ENCODE data around the gene TTF1. TPM values are rescaled to one million over a fixed set of nuclear protein-coding genes. Genes with fewer than 3 reads are reported as not detected.
A peak's percentile ranks its signal among the peaks of the same experiment; 100 is the strongest.

Gene TTF1
- total RNA-seq, 1 donor from 2014 or later: 12.3 TPM

DNA sequence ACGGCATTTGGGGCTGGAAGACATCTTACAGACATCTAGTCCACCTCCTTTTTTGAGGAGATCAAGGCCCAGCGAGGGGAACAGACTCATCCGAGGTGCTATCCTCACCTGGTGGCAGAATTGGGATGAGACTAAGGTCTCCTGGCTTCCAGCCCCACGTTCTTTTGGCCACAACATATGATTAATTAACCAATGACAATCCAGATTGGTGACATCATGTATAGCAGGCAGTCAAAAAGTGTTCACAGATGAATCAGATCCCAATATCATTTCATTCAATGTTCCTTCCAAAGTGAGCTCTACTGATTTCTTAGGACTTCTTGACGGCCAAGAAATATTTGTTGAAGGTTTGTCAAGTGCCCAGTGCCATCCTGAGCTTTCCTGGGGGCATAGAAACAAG is 7.3 kb upstream of the TTF1 start:
- Histone ChIP-seq H3K27ac (no peak overlapping the region), H3K9me3 (no peaks in the 10 kb centered on the region), H3K27me3 (ENCODE audit: low read depth) (peaks cover 89% of the 10 kb centered on the region), H3K4me1 (peaks cover 22% of the 10 kb centered on the region), H3K4me3 (no peak overlapping the region), H3K36me3 (no peaks in the 10 kb centered on the region)
- DNase-seq: no peak
- intact Hi-C loops (cut with DNase I): no loop called here
- TF ChIP-seq, protein P1, sequence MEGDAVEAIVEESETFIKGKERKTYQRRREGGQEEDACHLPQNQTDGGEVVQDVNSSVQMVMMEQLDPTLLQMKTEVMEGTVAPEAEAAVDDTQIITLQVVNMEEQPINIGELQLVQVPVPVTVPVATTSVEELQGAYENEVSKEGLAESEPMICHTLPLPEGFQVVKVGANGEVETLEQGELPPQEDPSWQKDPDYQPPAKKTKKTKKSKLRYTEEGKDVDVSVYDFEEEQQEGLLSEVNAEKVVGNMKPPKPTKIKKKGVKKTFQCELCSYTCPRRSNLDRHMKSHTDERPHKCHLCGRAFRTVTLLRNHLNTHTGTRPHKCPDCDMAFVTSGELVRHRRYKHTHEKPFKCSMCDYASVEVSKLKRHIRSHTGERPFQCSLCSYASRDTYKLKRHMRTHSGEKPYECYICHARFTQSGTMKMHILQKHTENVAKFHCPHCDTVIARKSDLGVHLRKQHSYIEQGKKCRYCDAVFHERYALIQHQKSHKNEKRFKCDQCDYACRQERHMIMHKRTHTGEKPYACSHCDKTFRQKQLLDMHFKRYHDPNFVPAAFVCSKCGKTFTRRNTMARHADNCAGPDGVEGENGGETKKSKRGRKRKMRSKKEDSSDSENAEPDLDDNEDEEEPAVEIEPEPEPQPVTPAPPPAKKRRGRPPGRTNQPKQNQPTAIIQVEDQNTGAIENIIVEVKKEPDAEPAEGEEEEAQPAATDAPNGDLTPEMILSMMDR (IDR thresholded peaks at IDR 0.05): no peak
- no peak for ATAC-seq

DNA sequence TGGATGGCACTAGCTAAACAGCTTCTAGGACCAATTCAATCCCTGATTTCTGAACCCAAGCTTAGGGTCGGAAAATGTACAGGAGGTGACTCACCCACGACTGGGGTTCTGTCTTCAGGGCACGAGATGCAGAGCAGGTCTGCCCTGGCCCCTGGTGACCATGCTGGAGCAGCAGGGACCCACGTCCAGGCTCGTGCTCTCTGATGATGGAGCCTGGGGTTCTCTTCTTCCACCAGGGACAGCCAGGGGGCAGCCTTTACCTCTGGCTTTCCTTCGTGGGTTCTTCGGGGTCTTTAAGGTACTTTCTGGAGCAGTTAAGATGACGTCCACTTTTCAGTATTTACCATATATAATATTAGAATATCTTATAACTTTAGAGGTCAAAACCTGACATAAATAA is 5.4 kb upstream of the TTF1 start:
- ATAC-seq: no peak
- intact Hi-C loops (cut with DNase I): no loop called here
- no peaks in the 10 kb centered on the region for H3K9me3 ChIP-seq

DNA sequence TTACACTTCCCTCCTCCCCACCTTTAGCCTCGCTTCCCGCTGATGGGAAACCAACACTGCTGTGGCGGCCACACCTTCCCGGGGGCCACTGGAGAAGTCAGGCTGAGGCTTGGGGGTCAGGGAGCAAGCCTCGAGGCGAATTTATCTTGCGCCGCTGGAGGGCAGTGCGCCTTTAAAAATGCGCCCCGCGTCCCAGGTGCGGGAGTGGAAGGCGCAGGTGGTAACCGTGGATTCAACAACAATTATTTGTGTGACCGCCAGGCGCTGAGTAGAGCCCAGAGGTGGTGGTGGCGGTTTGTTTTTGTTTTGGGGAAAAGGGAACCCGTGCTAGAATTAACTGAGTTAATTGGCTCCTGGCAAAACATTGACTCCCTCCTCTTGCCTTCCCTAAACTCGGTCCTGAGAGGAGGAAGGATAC is 4.5 kb upstream of the TTF1 start:
- Histone ChIP-seq H3K9me3 (no peaks in the 10 kb centered on the region), H3K27ac (no peak overlapping the region), H3K4me1 (peaks cover 29% of the 10 kb centered on the region), H3K36me3 (no peaks in the 10 kb centered on the region), H3K4me3 (peak overlapping the region; percentile 58), H3K27me3 (ENCODE audit: low read depth) (peaks cover 66% of the 10 kb centered on the region)
- DNase-seq (peak; percentile 60), ATAC-seq (peak; percentile 60 to 72)
- intact Hi-C loops (cut with DNase I): no loop called here
- TF ChIP-seq, protein P1 (IDR thresholded peaks at IDR 0.05): peak; percentile 64

More for the DNA sequence above, 5.4 kb upstream of the TTF1 start:
- Histone ChIP-seq H3K27me3 (ENCODE audit: low read depth) (peaks cover 72% of the 10 kb centered on the region), H3K4me1 (peaks cover 25% of the 10 kb centered on the region), H3K27ac (no peak overlapping the region), H3K36me3 (no peaks in the 10 kb centered on the region), H3K4me3 (no peak overlapping the region)
- DNase-seq: no peak
- TF ChIP-seq, protein P1 (IDR thresholded peaks at IDR 0.05): peak; percentile 52

DNA sequence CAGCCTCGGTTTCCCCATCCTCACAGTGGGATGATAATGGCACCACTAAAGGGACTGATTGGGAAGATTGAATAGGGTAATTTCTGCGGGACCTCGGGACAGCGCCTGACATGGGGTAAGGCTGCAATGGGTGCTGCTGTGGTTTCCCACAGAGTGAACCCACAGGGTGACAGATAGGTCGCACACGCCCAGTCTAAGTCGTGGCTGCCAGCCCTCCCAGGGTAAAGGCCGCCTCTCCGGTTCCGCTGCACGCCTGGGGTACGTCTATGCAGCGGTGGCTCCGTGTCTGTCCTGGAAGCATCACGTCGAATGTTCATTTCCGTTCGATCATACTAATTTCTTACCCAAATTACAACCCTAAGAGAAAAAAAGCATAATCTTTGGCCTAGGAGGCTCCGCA is 4.0 kb upstream of the TTF1 start:
- no peaks in the 10 kb centered on the region for H3K9me3 ChIP-seq
- intact Hi-C loops (cut with DNase I): no loop called here
- DNase-seq (no peak), ATAC-seq (peak; percentile 11 to 25)
- H3K27me3 ChIP-seq (ENCODE audit: low read depth): peaks cover 62% of the 10 kb centered on the region
- H3K27ac ChIP-seq: no peak overlapping the region
- H3K4me3 ChIP-seq: peak overlapping the region; percentile 58
- H3K36me3 ChIP-seq: no peaks in the 10 kb centered on the region
- peaks cover 33% of the 10 kb centered on the region for H3K4me1 ChIP-seq
- TF ChIP-seq, protein P1 (IDR thresholded peaks at IDR 0.05): no peak

DNA sequence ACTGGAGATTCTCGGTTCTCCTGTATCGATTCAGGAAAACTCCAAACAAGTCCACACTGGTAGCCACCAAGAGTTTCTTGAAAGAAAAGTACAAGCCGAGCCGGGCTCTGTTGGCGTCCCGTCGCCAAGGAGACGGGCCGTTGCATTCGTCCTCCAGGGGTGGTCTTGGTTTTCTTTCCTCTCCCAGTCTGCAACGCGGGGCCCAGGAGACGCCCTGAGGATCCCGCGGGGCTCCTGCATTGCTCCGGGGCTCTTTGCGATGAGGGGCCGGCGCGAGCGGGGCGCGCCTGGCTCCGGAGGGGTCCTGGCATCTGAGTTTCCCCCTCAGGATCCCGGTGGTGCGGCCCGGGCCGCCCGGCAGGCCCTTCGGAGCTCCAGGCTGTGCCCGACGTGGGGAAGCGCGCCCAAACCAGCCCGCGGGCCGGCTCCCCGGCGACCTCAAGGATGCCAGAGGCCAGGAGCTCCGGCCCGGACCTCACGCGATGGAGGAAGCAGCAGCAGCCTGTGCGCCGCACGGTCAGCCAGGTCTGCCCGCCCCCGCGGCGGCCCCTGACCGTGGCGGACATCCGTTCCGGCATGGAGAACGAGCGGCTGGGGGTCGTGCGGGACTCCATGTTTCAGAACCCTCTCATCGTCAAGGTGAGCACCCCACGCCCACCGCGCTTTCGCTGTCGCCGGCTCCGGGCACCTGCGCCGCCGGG is 3.3 kb upstream of the TTF1 start, which contains the start of gene CFAP77:
Gene CFAP77 (plus strand): TSS at position 384 of the 701 bp plus-strand sequence. CDS start 61 bp downstream, at position 445.
- H3K4me3 ChIP-seq: peak within 1 kb of the TSS; percentile 58
- H3K27ac ChIP-seq: no peak within 1 kb of the TSS
- no peaks in the 10 kb centered on the region for H3K9me3 ChIP-seq
- peak; percentile 64 for DNase-seq
- ATAC-seq: peak; percentile 73 to 78
- TF ChIP-seq, protein P1 (IDR thresholded peaks at IDR 0.05): no peak
- peaks cover 55% of the 10 kb centered on the region for H3K27me3 ChIP-seq (ENCODE audit: low read depth)
- peaks cover 37% of the 10 kb centered on the region for H3K4me1 ChIP-seq
- H3K36me3 ChIP-seq: no peaks in the 10 kb centered on the region
- intact Hi-C loops (cut with DNase I): no loop called here
